Smooth muscle cell (in vitro differentiated cells): ENCODE data around the gene ACSL4. TPM values are rescaled to one million over a fixed set of nuclear protein-coding genes. Genes with fewer than 3 reads are reported as not detected.

ENCODE experiments used
- DNase-seq: peaks from one replicate; lab custom pipeline; 2025; ENCODE audit not compliant: unreplicated experiment; lab: John Stamatoyannopoulos, UW
- H2AFZ ChIP-seq: fragments of 200-600 bp; sonication (generic); 2 replicates; pipeline ENCODE4 v1.6.0; 2016; ENCODE audit warnings: antibody characterized with exemption, low read depth, mild to moderate bottlenecking
- H3F3A ChIP-seq: fragments of 200-600 bp; sonication (generic); 2 replicates; pipeline ENCODE4 v1.6.0; 2017; ENCODE audit warnings: antibody characterized with exemption, low read depth
- H3K27ac ChIP-seq: fragments of 200-600 bp; sonication (generic); 2 replicates; pipeline ENCODE4 v1.5.1; 2016; ENCODE audit warnings: low read depth, mild to moderate bottlenecking
- H3K27me3 ChIP-seq: fragments of 200-600 bp; sonication (generic); 2 replicates; pipeline ENCODE4 v1.6.1; 2016; ENCODE audit warnings: low read depth, mild to moderate bottlenecking
- H3K36me3 ChIP-seq: fragments of 200-600 bp; sonication (generic); 2 replicates; pipeline ENCODE4 v1.5.1; 2016; ENCODE audit warnings: low read depth
- H3K4me1 ChIP-seq: fragments of 200-600 bp; sonication (generic); 2 replicates; pipeline ENCODE4 v1.5.1; 2016; ENCODE audit warnings: low read depth
- H3K4me2 ChIP-seq: fragments of 200-600 bp; sonication (generic); 2 replicates; pipeline ENCODE4 v1.6.0; 2016; ENCODE audit warnings: mild to moderate bottlenecking
- H3K4me3 ChIP-seq: fragments of 200-600 bp; sonication (generic); 2 replicates; pipeline ENCODE4 v1.5.1; 2016; ENCODE audit warnings: mild to moderate bottlenecking
- H3K79me2 ChIP-seq: fragments of 200-600 bp; sonication (generic); 2 replicates; pipeline ENCODE4 v1.6.0; 2016; ENCODE audit warnings: low read depth, mild to moderate bottlenecking
- H3K9ac ChIP-seq: fragments of 200-600 bp; sonication (generic); 2 replicates; pipeline ENCODE4 v1.6.0; 2016; ENCODE audit warnings: low read depth
- H3K9me3 ChIP-seq: fragments of 200-600 bp; sonication (generic); replicated peaks from 2 replicates; pipeline ENCODE4 v1.5.1; 2016; ENCODE audit warnings: low read depth
- H4K20me1 ChIP-seq: fragments of 200-600 bp; sonication (generic); 2 replicates; pipeline ENCODE4 v1.6.0; 2016; ENCODE audit warnings: low read depth
- WGBS: methylation state at CpG from one replicate; pipeline ENCODE4 v1.1.7; 2016; ENCODE audit warnings: low lambda C conversion rate; 5-methylcytosine and 5-hydroxymethylcytosine counted together
- polyA plus RNA-seq: library from polyadenylated mRNA; unstranded; fragments of >200 nt; fragmentation: Nextera tagmentation; extraction: Ambion mirVana; gene quantifications from 2 replicates; pipeline ENCODE4 v1.2.1, GENCODE V29; 2016
- total RNA-seq: library from RNA; depleted of rRNA; stranded (reverse); fragments of >200 nt; gene quantifications from 2 replicates; pipeline ENCODE4 v1.2.3, GENCODE V29; 2014
- TF ChIP-seq, protein P1 (sequence below): fragments of 200-600 bp; sonication (generic); IDR thresholded peaks from 2 replicates; pipeline ENCODE4 v1.5.1; 2017; ENCODE audit warnings: borderline replicate concordance, mild to moderate bottlenecking, antibody characterized with exemption; ENCODE audit not compliant: insufficient read depth, poor library complexity, severe bottlenecking

The ACSL4 gene
- total and polyA plus RNA-seq, 2 experiments from 2014 or later, result 15.4 to 79.0 TPM

GRCh38 chrX:109707319-109707718, 25.7 kb downstream of the ACSL4 start:
- Histone ChIP-seq H3K4me2 (no peak overlapping the region), H3K4me3 (no peak overlapping the region), H3K36me3 (peaks cover 3% of the 10 kb centered on the region), H3F3A (no peaks in the 10 kb centered on the region), H3K27me3 (no peaks in the 10 kb centered on the region), H3K9me3 (no peaks in the 10 kb centered on the region), H3K27ac (no peak overlapping the region), H3K4me1 (no peaks in the 10 kb centered on the region), H4K20me1 (peaks cover 84% of the 10 kb centered on the region), H3K79me2 (peaks cover 80% of the 10 kb centered on the region), H3K9ac (no peak overlapping the region), H2AFZ (no peak overlapping the region)
- TF ChIP-seq, protein P1, sequence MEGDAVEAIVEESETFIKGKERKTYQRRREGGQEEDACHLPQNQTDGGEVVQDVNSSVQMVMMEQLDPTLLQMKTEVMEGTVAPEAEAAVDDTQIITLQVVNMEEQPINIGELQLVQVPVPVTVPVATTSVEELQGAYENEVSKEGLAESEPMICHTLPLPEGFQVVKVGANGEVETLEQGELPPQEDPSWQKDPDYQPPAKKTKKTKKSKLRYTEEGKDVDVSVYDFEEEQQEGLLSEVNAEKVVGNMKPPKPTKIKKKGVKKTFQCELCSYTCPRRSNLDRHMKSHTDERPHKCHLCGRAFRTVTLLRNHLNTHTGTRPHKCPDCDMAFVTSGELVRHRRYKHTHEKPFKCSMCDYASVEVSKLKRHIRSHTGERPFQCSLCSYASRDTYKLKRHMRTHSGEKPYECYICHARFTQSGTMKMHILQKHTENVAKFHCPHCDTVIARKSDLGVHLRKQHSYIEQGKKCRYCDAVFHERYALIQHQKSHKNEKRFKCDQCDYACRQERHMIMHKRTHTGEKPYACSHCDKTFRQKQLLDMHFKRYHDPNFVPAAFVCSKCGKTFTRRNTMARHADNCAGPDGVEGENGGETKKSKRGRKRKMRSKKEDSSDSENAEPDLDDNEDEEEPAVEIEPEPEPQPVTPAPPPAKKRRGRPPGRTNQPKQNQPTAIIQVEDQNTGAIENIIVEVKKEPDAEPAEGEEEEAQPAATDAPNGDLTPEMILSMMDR, result no peak
- WGBS, result 89% methylated on average over 5 of the region's 5 CpGs
- DNase-seq, result no peak

DNA sequence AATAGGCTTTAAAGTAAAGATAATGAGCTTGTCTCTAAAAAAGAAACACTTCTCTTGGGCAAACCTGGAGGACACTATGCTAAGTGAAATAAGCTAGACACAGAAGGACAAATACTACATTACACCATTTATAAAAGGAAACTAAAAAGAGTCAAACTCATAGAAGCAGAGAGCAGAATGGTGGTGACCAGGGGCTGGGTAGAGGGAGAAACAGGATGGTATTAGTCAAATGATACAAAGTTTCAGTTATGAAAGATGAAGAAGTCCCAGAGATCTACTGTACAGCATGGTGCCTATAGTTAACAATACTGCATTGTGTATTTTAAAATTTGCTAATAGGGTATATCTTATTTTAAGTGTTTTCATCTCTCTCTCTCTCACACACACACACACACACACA, 28.5 kb downstream of the ACSL4 start:
- H3K36me3 ChIP-seq, result peaks cover 3% of the 10 kb centered on the region
- DNase-seq, result no peak

GRCh38 chrX:109697855-109698254, 35.2 kb downstream of the ACSL4 start:
- H3K27ac ChIP-seq, result no peak overlapping the region
- no peak overlapping the region for H3K9ac ChIP-seq
- 73% methylated on average over 2 of the region's 2 CpGs for WGBS
- peaks cover 74% of the 10 kb centered on the region for H4K20me1 ChIP-seq
- no peak overlapping the region for H3K4me2 ChIP-seq
- H3F3A ChIP-seq, result no peaks in the 10 kb centered on the region
- TF ChIP-seq, protein P1, result no peak
- peaks cover 49% of the 10 kb centered on the region for H3K79me2 ChIP-seq
- no peaks in the 10 kb centered on the region for H3K36me3 ChIP-seq
- peaks cover 4% of the 10 kb centered on the region for H3K9me3 ChIP-seq
- no peak overlapping the region for H2AFZ ChIP-seq
- no peak for DNase-seq
- H3K4me3 ChIP-seq, result no peak overlapping the region
- no peaks in the 10 kb centered on the region for H3K4me1 ChIP-seq
- H3K27me3 ChIP-seq, result no peaks in the 10 kb centered on the region

More for the DNA sequence above, 28.5 kb downstream of the ACSL4 start:
- H3F3A ChIP-seq, result no peaks in the 10 kb centered on the region
- H2AFZ ChIP-seq, result no peak overlapping the region
- no peaks in the 10 kb centered on the region for H3K9me3 ChIP-seq
- no peak overlapping the region for H3K9ac ChIP-seq
- H3K27me3 ChIP-seq, result no peaks in the 10 kb centered on the region
- no peaks in the 10 kb centered on the region for H3K4me1 ChIP-seq
- no peak overlapping the region for H3K4me3 ChIP-seq
- TF ChIP-seq, protein P1, result no peak
- H3K27ac ChIP-seq, result no peak overlapping the region
- peaks cover 78% of the 10 kb centered on the region for H4K20me1 ChIP-seq
- H3K79me2 ChIP-seq, result peaks cover 70% of the 10 kb centered on the region
- H3K4me2 ChIP-seq, result no peak overlapping the region

- TF ChIP-seq, protein P1, result no peak
- Histone ChIP-seq H3K36me3 (no peaks in the 10 kb centered on the region), H3K4me3 (no peak overlapping the region), H3K9ac (no peak overlapping the region), H3F3A (no peaks in the 10 kb centered on the region), H3K27me3 (no peaks in the 10 kb centered on the region), H3K27ac (no peak overlapping the region), H3K4me1 (no peaks in the 10 kb centered on the region), H4K20me1 (peaks cover 88% of the 10 kb centered on the region), H3K79me2 (peaks cover 54% of the 10 kb centered on the region), H2AFZ (no peak overlapping the region), H3K9me3 (peaks cover 4% of the 10 kb centered on the region), H3K4me2 (no peak overlapping the region)
- WGBS, result 73% methylated on average over 4 of the region's 4 CpGs
- no peak for DNase-seq
Measured at GRCh38 chrX:109696146-109696740, 36.8 kb downstream of the ACSL4 start.
